Ascending aorta (tissue), 2 donors: ENCODE data around the gene SHROOM1. TPM values are rescaled to one million over a fixed set of nuclear protein-coding genes. Genes with fewer than 3 reads are reported as not detected.

ENCODE experiments used
- DNase-seq, 2 donors: peaks; one replicate each; pipeline ENCODE4 v3.0.0-alpha.2; 2019; ENCODE audit warnings: low spot score in 2 of 2
- H3K27ac ChIP-seq, 2 donors: fragments of 200-600 bp; sonication (generic); one replicate each; pipeline ENCODE4 v1.5.1; 2016 to 2017; ENCODE audit warnings: mild to moderate bottlenecking in 1 of 2
- H3K27me3 ChIP-seq: fragments of 200-600 bp; sonication (generic); one replicate; pipeline ENCODE4 v1.5.1; 2017
- H3K36me3 ChIP-seq, 2 donors: fragments of 200-600 bp; sonication (generic); one replicate each; pipeline ENCODE4 v1.5.1; 2016
- H3K4me1 ChIP-seq, 2 donors: fragments of 200-600 bp; sonication (generic); one replicate each; pipeline ENCODE4 v1.5.1; 2016 to 2017; ENCODE audit warnings: mild to moderate bottlenecking in 1 of 2
- H3K4me3 ChIP-seq, 2 donors: fragments of 200-600 bp; sonication (generic); one replicate each; pipeline ENCODE4 v1.5.1; 2016 to 2017; ENCODE audit warnings: mild to moderate bottlenecking in 1 of 2
- H3K9me3 ChIP-seq, 2 donors: fragments of 200-600 bp; sonication (generic); one replicate each; pipeline ENCODE4 v1.5.1; 2016
- intact Hi-C: fragments of 100-400 bp; cut with DNase I; formaldehyde crosslinking; loops from one replicate; pipeline ENCODE4 v1.15.1; 2023
- total RNA-seq: library from RNA; depleted of rRNA; stranded (reverse); fragments of >200 nt; gene quantifications from one replicate; pipeline ENCODE4 v1.1.0, GENCODE V29; 2016
- TF ChIP-seq, protein P1 (sequence below), 3 experiments: fragments of 200-600 bp in 2 of 3; fragments of 450-650 bp in 1 of 3; sonication (generic) in 2 of 3; IDR thresholded peaks; one replicate each; pipeline ENCODE4 v1.5.1; 2016 to 2019; ENCODE audit warnings: antibody characterized with exemption in 3 of 3, mild to moderate bottlenecking in 1 of 3, moderate library complexity in 1 of 3

The SHROOM1 gene
- total RNA-seq, 1 donor from 2014 or later, result 49.4 TPM

DNA sequence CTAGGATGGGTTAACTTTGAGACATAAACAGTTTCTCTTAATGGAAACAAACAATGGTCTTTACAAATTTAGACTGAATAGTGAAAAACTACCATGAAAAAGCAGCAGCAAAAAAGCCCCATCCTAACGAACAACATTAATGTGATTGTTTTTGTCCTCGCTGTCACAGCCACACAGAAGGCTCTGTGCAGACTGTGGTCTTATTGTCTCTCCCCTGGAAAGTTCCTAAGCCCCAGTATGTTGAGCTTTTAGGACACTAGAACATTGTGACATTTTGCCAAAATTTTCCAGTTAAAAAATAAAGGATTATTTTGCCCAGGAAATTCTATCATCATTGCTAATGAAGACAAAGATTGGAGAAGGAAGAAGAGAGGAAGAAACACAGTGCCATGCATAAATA lies 29.9 kb downstream of the SHROOM1 start:
- no peak overlapping the region for H3K4me3 ChIP-seq
- no peaks in the 10 kb centered on the region for H3K4me1 ChIP-seq
- no peak for DNase-seq
- H3K27me3 ChIP-seq, result no peaks in the 10 kb centered on the region
- intact Hi-C loops, result no loop called here
- no peaks in the 10 kb centered on the region for H3K9me3 ChIP-seq
- TF ChIP-seq, protein P1, sequence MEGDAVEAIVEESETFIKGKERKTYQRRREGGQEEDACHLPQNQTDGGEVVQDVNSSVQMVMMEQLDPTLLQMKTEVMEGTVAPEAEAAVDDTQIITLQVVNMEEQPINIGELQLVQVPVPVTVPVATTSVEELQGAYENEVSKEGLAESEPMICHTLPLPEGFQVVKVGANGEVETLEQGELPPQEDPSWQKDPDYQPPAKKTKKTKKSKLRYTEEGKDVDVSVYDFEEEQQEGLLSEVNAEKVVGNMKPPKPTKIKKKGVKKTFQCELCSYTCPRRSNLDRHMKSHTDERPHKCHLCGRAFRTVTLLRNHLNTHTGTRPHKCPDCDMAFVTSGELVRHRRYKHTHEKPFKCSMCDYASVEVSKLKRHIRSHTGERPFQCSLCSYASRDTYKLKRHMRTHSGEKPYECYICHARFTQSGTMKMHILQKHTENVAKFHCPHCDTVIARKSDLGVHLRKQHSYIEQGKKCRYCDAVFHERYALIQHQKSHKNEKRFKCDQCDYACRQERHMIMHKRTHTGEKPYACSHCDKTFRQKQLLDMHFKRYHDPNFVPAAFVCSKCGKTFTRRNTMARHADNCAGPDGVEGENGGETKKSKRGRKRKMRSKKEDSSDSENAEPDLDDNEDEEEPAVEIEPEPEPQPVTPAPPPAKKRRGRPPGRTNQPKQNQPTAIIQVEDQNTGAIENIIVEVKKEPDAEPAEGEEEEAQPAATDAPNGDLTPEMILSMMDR (IDR thresholded peaks at IDR 0.05), result no peak
- H3K36me3 ChIP-seq, result no peaks in the 10 kb centered on the region
- H3K27ac ChIP-seq, result no peak overlapping the region

DNA sequence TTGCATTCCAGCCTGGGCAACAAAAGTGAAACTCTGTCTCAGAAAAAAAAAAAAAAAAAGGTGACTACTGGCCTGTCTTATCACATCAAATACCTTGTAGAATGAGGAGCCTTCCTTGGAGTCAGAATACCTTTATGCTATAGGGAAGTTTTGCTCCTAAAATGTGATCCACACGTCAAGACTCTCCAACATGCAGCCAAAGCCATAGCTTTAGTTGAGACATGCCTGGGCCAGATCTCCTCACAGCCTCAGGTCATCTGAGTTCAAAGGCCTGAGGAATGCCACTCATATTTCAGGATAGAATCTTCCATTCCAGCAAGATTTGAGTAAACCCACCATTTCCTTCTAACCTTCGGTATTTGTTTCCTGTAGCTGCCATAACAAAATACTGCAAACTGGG lies 31.1 kb downstream of the SHROOM1 start:
- no peak for DNase-seq
- Histone ChIP-seq H3K4me3 (no peak overlapping the region), H3K27me3 (no peaks in the 10 kb centered on the region), H3K9me3 (no peaks in the 10 kb centered on the region), H3K36me3 (no peaks in the 10 kb centered on the region), H3K4me1 (no peaks in the 10 kb centered on the region), H3K27ac (no peak overlapping the region)
- TF ChIP-seq, protein P1 (IDR thresholded peaks at IDR 0.05), result no peak
- intact Hi-C loops, result no loop called here

DNA sequence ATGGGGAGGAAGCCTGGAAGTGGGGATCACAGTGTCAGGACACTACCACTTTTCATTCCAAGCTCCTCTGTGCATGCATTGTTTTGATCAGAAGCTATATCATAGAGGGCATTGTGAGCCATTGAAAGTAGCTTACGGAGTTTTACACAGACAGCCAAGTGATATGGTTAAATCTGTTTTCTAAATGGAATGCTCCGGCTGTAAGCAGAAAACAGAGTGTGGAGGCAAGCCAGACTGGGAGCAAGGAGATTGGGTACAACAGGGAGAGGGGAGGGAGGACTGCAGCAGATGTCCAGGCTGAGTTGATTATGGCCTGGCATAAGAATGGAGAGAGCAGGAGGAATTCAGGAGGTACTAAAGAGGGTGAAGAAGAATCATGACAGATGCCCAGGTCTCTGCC lies 32.8 kb downstream of the SHROOM1 start:
- Histone ChIP-seq H3K36me3 (no peaks in the 10 kb centered on the region), H3K27me3 (no peaks in the 10 kb centered on the region), H3K27ac (no peak overlapping the region), H3K4me3 (no peak overlapping the region), H3K9me3 (no peaks in the 10 kb centered on the region), H3K4me1 (no peaks in the 10 kb centered on the region)
- TF ChIP-seq, protein P1 (IDR thresholded peaks at IDR 0.05), result no peak
- DNase-seq, result no peak
- intact Hi-C loops, result no loop called here

DNA sequence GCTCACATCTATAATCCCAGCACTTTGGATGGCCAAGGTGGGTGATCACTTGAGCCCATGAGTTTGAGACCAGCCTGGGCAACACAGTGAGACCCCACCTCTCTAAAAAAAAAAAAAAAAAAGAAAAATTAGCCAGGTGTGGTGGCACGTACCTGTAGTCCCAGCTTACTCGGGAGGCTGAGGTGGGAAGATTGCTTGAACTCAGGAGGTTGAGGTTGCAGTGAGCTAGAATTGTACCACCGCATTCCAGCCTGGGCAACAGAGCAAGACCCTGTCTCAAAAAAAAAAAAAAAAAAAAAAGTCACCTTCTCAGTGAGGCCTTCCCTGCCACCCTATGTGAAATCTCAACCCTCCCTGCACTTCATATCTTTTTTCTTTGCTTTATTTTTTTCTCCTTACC lies 39.4 kb downstream of the SHROOM1 start:
- no peak for DNase-seq
- Histone ChIP-seq H3K4me1 (peaks cover 0 to 8% of the 10 kb centered on the region in 2 donors), H3K9me3 (no peaks in the 10 kb centered on the region), H3K27ac (no peak overlapping the region), H3K4me3 (no peak overlapping the region), H3K27me3 (no peaks in the 10 kb centered on the region), H3K36me3 (no peaks in the 10 kb centered on the region)
- intact Hi-C loops, result no loop called here
- TF ChIP-seq, protein P1 (IDR thresholded peaks at IDR 0.05), result no peak

DNA sequence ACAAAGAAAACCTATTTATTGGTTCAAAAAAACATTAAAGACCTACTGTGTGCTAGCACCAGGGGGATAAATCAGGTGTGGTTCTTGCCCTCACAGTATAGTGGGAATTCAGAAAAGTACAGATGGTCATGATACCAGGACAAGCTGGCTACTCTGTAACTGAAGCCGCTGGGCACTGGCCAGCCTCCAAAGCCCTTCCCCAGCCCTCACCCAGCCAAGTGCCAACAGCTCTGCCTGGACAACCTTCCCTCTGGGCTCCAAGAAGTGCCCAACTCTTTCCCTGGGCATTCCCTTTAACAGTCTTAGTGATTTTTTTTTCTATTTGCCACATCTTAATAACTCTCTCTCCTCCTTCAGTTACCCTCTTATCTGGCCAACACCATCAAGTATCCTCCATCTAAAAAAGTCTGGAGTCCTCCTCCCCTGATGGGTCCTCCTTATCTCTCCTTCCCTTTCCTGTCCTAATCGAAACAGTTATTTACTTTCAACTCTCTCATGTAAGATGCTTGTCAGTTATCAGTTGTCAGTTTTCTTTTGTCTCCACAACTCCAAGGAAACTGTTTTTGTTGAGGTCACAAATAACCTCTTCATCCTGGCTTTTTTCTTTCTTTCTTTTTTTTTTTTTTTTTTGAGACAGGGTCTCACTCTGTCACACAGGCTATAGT lies 40.1 kb downstream of the SHROOM1 start:
- Histone ChIP-seq H3K27ac (no peak overlapping the region), H3K4me3 (no peak overlapping the region), H3K9me3 (no peaks in the 10 kb centered on the region), H3K4me1 (peaks cover 0 to 14% of the 10 kb centered on the region in 2 donors), H3K36me3 (no peaks in the 10 kb centered on the region), H3K27me3 (no peaks in the 10 kb centered on the region)
- TF ChIP-seq, protein P1 (IDR thresholded peaks at IDR 0.05), result no peak
- intact Hi-C loops, result no loop called here
- DNase-seq, result no peak
